Measurements from ENCODE around the gene HHLA2. TPM values are rescaled to one million over a fixed set of nuclear protein-coding genes. Genes with fewer than 3 reads are reported as not detected.

Gene HHLA2
- polyA plus RNA-seq, 10 donors = 0.07 to 0.14 TPM; not detected in 8

Other genes starting within 250 kb of the HHLA2 start
- 100 to 1,000 TPM in 1 of 10 donors, 10 to 100 TPM in 9; 64.5 to 103 (median 85.5) TPM for gene CD47, start 205.5 kb upstream of the HHLA2 start, polyA plus RNA-seq (ENCODE audit: insufficient read length in 10 of 10)
- 10 to 100 TPM; 25.5 to 41.5 (median 31.5) TPM for gene IFT57, start 74.1 kb upstream of the HHLA2 start, polyA plus RNA-seq (ENCODE audit: insufficient read length in 10 of 10)
- gene MYH15, start 214.0 kb downstream of the HHLA2 start, polyA plus RNA-seq (ENCODE audit: insufficient read length in 10 of 10) = under 1 TPM; 0.18 to 0.76 (median 0.38) TPM